ENCODE measurements around the gene MOBP. TPM values are rescaled to one million over a fixed set of nuclear protein-coding genes. Genes with fewer than 3 reads are reported as not detected.
"Not testable (repeated sequence)": the region's sequence is repeated elsewhere in the genome, so short reads cannot be mapped to it uniquely, and the experiment has no call there.

MOBP gene
- total RNA-seq, 2 donors from 2014 or later, result 0.34 TPM; not detected in 1

DNA sequence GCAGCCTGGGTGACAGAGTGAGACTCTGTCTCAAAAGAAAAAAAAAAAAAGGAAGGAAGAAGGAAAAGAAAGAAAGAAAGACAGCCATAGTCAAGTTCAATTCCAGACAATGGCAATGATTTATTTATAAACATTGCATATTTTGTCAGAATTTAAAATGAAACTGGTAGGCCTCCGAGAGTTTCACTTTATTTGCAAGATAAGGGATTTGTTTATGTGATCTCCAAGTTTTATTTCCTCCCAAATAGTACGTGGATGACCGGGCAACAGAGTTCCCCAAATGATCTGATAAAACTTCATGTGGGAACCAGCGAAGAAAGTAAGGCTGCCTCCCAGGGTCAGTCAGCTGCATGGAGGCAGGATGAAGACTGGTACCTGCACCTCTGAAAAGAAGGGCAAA lies 28.6 kb upstream of the MOBP start:
- Mint-ChIP-seq H3K27ac (no peak overlapping the region), H3K36me3 (ENCODE audit: insufficient read depth in 2 of 2) (no peaks in the 10 kb centered on the region), H3K9me3 (no peaks in the 10 kb centered on the region), H3K4me1 (ENCODE audit: low read depth) (no peaks in the 10 kb centered on the region), H3K27me3 (ENCODE audit: low read depth) (no peaks in the 10 kb centered on the region), H3K4me3 (no peak overlapping the region)
- DNase-seq, result no peak
- no peak for ATAC-seq (replicated peaks in 1 of 2)

DNA sequence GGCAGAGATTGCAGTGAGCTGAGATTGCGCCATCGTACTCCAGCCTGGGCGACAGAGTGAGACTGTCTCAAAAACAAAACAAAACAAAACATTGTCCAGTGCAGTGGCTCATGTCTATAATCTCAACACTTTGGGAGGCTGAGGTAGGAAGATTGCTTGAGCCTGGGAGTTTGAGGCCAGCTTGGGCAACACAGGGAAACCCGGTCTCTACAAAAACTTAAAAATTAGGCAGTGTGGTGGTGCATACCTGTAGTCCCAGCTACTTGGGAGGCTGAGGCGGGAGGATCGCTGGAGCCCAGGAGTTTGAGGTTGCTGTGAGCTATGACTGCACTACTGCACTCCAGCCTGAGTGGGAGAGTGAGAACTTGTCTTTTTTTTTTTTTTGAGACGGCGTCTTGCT lies 27.2 kb upstream of the MOBP start:
- H3K36me3 Mint-ChIP-seq (ENCODE audit: insufficient read depth in 2 of 2), result no peaks in the 10 kb centered on the region
- H3K27me3 Mint-ChIP-seq (ENCODE audit: low read depth), result no peaks in the 10 kb centered on the region
- DNase-seq (no peak), ATAC-seq (replicated peaks in 1 of 2) (no peak)
- no peak overlapping the region for H3K4me3 Mint-ChIP-seq
- no peaks in the 10 kb centered on the region for H3K4me1 Mint-ChIP-seq (ENCODE audit: low read depth)
- H3K9me3 Mint-ChIP-seq, result no peaks in the 10 kb centered on the region
- no peak overlapping the region for H3K27ac Mint-ChIP-seq

GRCh38 chr3:39443530-39443929 lies 23.9 kb upstream of the MOBP start:
- Mint-ChIP-seq H3K27ac (no peak overlapping the region), H3K4me1 (ENCODE audit: low read depth) (no peaks in the 10 kb centered on the region), H3K27me3 (ENCODE audit: low read depth) (no peaks in the 10 kb centered on the region), H3K4me3 (no peak overlapping the region), H3K36me3 (ENCODE audit: insufficient read depth in 2 of 2) (no peaks in the 10 kb centered on the region), H3K9me3 (no peaks in the 10 kb centered on the region)
- DNase-seq (no peak), ATAC-seq (replicated peaks in 1 of 2) (no peak)

DNA sequence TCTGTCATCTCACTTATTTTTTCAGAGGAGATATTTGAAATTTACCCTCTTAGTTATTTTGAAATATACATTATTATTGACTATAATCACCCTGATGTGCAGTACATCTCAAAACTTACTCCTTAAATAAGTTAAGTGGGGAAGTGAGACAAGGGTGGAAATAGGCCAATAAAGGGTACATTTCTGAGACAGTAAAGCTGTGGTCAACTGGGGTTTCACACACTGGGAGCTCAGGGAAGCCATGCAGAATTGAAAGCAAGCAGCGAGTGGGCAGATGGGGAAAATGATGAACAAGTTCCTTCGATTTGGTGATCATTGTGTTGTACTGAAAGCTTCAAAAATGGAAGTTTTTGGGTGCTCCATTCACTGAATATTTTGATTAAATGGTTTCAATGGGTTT lies 21.6 kb upstream of the MOBP start:
- Mint-ChIP-seq H3K36me3 (ENCODE audit: insufficient read depth in 2 of 2) (no peaks in the 10 kb centered on the region), H3K4me3 (no peak overlapping the region), H3K4me1 (ENCODE audit: low read depth) (no peaks in the 10 kb centered on the region), H3K27me3 (ENCODE audit: low read depth) (no peaks in the 10 kb centered on the region), H3K27ac (no peak overlapping the region), H3K9me3 (no peaks in the 10 kb centered on the region)
- DNase-seq (no peak), ATAC-seq (replicated peaks in 1 of 2) (no peak)

GRCh38 chr3:39446444-39446843 lies 21.0 kb upstream of the MOBP start:
- H3K36me3 Mint-ChIP-seq (ENCODE audit: insufficient read depth in 2 of 2), result no peaks in the 10 kb centered on the region
- no peak for ATAC-seq (replicated peaks in 1 of 2)
- H3K27ac Mint-ChIP-seq, result no peak overlapping the region
- no peaks in the 10 kb centered on the region for H3K27me3 Mint-ChIP-seq (ENCODE audit: low read depth)
- no peak overlapping the region for H3K4me3 Mint-ChIP-seq
- no peak for DNase-seq
- H3K4me1 Mint-ChIP-seq (ENCODE audit: low read depth), result no peaks in the 10 kb centered on the region
- H3K9me3 Mint-ChIP-seq, result no peaks in the 10 kb centered on the region

GRCh38 chr3:39447637-39448483 lies 19.6 kb upstream of the MOBP start:
- ATAC-seq (replicated peaks in 1 of 2), result peak; percentile 81 to 82
- Mint-ChIP-seq H3K27ac (peak overlapping the region; percentile 59), H3K9me3 (no peaks in the 10 kb centered on the region), H3K36me3 (ENCODE audit: insufficient read depth in 2 of 2) (no peaks in the 10 kb centered on the region), H3K4me3 (no peak overlapping the region), H3K27me3 (ENCODE audit: low read depth) (peaks cover under 1% of the 10 kb centered on the region), H3K4me1 (ENCODE audit: low read depth) (no peaks in the 10 kb centered on the region)
- peak; percentile 56 to 68 for DNase-seq

- no peak for DNase-seq
- Mint-ChIP-seq H3K36me3 (ENCODE audit: insufficient read depth in 2 of 2) (no peaks in the 10 kb centered on the region), H3K4me3 (no peak overlapping the region), H3K4me1 (ENCODE audit: low read depth) (no peaks in the 10 kb centered on the region), H3K27me3 (ENCODE audit: low read depth) (peaks cover 9% of the 10 kb centered on the region), H3K9me3 (no peaks in the 10 kb centered on the region), H3K27ac (no peak overlapping the region)
- no peak for ATAC-seq (replicated peaks in 1 of 2)
Observed at GRCh38 chr3:39448506-39449233, 18.8 kb upstream of the MOBP start.

- Mint-ChIP-seq H3K36me3 (ENCODE audit: insufficient read depth in 2 of 2) (no peaks in the 10 kb centered on the region), H3K4me1 (ENCODE audit: low read depth) (no peaks in the 10 kb centered on the region), H3K9me3 (no peaks in the 10 kb centered on the region), H3K27me3 (ENCODE audit: low read depth) (peaks cover 10% of the 10 kb centered on the region), H3K27ac (no peak overlapping the region), H3K4me3 (no peak overlapping the region)
- DNase-seq (no peak), ATAC-seq (replicated peaks in 1 of 2) (no peak)
Observed at GRCh38 chr3:39449796-39450195, 17.7 kb upstream of the MOBP start.

DNA sequence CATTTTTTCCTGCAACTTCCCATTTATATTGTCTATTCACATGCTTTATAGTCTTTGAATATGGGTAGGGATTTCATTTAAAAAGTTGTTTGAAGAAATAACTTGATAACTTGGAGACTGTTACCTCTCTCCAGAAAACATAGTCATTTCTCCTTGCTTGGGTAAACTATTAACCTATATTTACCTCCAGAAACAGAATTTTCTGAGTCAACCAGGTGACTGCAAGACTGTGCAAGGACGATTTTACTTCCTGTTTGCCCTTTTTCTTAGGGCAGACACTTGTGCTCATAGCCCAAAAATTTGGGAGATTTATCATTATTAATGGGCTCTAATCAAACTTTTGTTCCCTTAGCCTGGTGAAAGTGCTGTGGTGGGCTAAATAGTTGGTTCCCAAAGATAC lies 14.3 kb upstream of the MOBP start:
- H3K36me3 Mint-ChIP-seq (ENCODE audit: insufficient read depth in 2 of 2), result no peaks in the 10 kb centered on the region
- no peak overlapping the region for H3K4me3 Mint-ChIP-seq
- DNase-seq (no peak), ATAC-seq (replicated peaks in 1 of 2) (no peak)
- no peaks in the 10 kb centered on the region for H3K9me3 Mint-ChIP-seq
- no peak overlapping the region for H3K27ac Mint-ChIP-seq
- H3K27me3 Mint-ChIP-seq (ENCODE audit: low read depth), result peaks cover 21% of the 10 kb centered on the region
- H3K4me1 Mint-ChIP-seq (ENCODE audit: low read depth), result no peaks in the 10 kb centered on the region

DNA sequence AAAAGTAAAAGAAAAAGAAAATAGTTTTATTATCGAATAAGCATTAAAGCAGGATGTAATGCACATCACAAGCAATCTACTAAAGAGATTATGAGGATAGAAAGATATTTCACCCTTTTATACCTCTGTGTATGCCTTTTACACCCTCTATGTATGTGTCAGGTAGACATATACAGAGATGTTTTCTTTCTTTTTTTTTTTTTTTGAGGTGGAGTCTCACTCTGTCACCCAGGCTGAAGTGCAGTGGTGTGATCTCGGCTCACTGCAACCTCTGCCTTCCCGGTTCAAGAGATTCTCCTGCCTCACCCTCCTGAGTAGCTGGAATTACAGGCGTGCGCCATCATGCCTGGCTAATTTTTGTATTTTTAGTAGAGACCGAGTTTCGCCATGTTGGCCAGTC lies 13.6 kb upstream of the MOBP start:
- H3K9me3 Mint-ChIP-seq; H3K4me1 Mint-ChIP-seq (ENCODE audit: low read depth); H3K4me3 Mint-ChIP-seq; DNase-seq; H3K36me3 Mint-ChIP-seq (ENCODE audit: insufficient read depth in 2 of 2); ATAC-seq (replicated peaks in 1 of 2); H3K27ac Mint-ChIP-seq: not testable (repeated sequence)
- peaks cover 21% of the 10 kb centered on the region for H3K27me3 Mint-ChIP-seq (ENCODE audit: low read depth)

- H3K9me3 Mint-ChIP-seq, result no peaks in the 10 kb centered on the region
- no peaks in the 10 kb centered on the region for H3K36me3 Mint-ChIP-seq (ENCODE audit: insufficient read depth in 2 of 2)
- H3K27me3 Mint-ChIP-seq (ENCODE audit: low read depth), result peaks cover 21% of the 10 kb centered on the region
- no peaks in the 10 kb centered on the region for H3K4me1 Mint-ChIP-seq (ENCODE audit: low read depth)
- H3K4me3 Mint-ChIP-seq, result no peak overlapping the region
- DNase-seq, result no peak
- H3K27ac Mint-ChIP-seq, result no peak overlapping the region
- ATAC-seq (replicated peaks in 1 of 2), result no peak
Observed at GRCh38 chr3:39454591-39455217, 12.8 kb upstream of the MOBP start.

DNA sequence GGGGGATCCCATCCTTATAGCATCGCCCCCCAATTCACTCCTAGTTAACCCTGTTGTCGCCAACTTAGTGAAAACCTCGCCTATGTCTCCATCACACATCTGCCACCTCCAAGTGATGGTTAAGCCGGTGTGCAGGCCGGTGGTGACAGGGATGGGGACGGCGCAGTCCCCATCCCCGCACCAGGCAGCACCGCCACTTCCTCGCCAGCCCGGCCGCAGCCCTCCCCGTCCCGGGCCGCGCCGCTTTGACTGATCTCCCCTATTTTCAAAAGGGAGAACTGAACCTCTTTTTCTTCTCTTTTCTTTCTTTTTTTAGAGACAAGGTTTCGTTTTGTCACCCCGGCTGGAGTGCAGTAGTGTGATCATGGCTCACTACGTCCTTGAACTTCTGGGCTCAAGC lies 11.3 kb upstream of the MOBP start:
- H3K4me3 Mint-ChIP-seq, result no peak overlapping the region
- peaks cover 21% of the 10 kb centered on the region for H3K27me3 Mint-ChIP-seq (ENCODE audit: low read depth)
- no peaks in the 10 kb centered on the region for H3K36me3 Mint-ChIP-seq (ENCODE audit: insufficient read depth in 2 of 2)
- H3K27ac Mint-ChIP-seq, result no peak overlapping the region
- ATAC-seq (replicated peaks in 1 of 2), result no peak
- H3K4me1 Mint-ChIP-seq (ENCODE audit: low read depth), result no peaks in the 10 kb centered on the region
- no peak for DNase-seq
- no peaks in the 10 kb centered on the region for H3K9me3 Mint-ChIP-seq

GRCh38 chr3:39457361-39457760 lies 10.1 kb upstream of the MOBP start:
- Mint-ChIP-seq H3K4me3 (no peak overlapping the region), H3K27me3 (ENCODE audit: low read depth) (peaks cover 24% of the 10 kb centered on the region), H3K27ac (no peak overlapping the region), H3K9me3 (no peaks in the 10 kb centered on the region), H3K4me1 (ENCODE audit: low read depth) (no peaks in the 10 kb centered on the region), H3K36me3 (ENCODE audit: insufficient read depth in 2 of 2) (no peaks in the 10 kb centered on the region)
- ATAC-seq (replicated peaks in 1 of 2) (no peak), DNase-seq (no peak)

Measured in activated T-cell treated with anti-CD3 and anti-CD28 coated beads, Interleukin-2, amount 50 U/mL, for 72 hours (primary cell).